ENCODE data around the gene MB21D2.

Gene MB21D2

DNA sequence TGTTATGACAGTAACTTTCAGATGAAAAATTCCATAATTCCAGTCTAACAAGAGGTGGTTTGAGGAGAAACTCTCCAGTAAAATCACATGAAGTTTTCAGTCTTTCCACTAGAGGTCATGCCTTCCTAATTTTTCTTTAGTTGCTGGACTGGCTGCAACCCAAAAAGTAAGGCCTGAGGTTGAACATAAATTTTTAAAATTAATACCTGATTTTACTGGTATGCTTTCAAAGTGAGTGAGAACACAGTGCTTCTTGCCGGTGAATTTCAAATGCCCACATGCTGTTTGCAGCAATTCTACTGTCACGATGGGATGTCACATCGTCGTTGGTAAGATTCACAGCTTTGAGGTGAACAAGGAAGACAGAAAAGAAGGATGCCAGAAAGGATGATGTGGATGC, 101.3 kb downstream of the MB21D2 start:
- no peak for TF ChIP-seq GATA2 (IDR thresholded peaks at IDR 0.05; ENCODE audit: low read depth, low read length)
- no peak for TF ChIP-seq GATA3 (IDR thresholded peaks at IDR 0.05; ENCODE audit: low read depth, low read length)

DNA sequence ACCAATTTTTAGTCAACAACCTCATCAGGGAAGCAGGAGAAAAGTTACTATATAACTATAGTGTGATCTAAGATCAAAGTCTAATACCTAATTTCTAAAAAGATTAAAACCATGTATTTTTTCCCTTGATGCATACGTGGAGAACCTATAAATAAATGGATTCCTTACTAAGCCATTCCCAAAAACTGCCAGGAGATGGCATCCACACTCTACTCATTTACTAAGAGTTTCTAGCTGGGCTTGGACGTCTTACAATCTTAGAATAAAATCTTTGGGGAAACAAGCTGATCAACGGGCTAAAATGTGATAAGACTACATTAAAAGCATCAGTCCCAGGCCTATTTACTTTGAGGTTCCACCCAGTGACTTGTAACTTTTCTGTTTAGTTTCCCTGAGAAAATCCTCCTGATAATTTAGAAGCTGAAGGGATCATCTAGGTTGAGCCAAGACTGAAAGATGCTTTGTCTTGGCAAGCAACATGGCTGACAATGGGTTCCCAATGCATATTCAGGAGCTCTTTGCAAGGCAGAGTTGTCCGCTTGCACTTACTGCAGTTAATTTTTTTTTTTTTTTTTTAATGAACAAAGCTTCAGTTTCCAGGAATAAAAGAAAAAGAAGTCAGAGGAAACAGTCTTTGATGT, 104.8 kb downstream of the MB21D2 start:
- no peak for TF ChIP-seq GATA3 (IDR thresholded peaks at IDR 0.05; ENCODE audit: low read depth, low read length)
- no peak; the same call in 1 of the 2 replicates for TF ChIP-seq GATA2 (IDR thresholded peaks at IDR 0.05; ENCODE audit: low read depth, low read length)

DNA sequence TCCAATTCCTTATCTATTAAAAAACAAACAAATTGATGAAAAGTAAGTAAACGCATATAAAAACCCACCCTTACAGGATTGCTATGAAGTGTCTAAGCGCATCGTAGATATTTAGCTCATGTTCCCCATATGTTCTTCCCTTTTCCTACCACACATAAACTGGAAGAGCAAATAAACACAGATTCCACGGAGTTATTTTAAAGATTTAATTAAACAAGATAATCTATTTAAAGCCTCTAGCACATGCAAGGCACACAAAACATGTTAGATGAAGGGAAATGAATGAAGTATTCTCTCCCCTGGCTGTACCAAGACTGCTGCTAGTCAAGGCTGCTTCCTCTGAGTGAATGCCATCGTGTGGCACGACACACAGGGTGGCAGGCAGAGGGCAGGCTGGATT, 111.9 kb downstream of the MB21D2 start:
- no peak for TF ChIP-seq GATA3 (IDR thresholded peaks at IDR 0.05; ENCODE audit: low read depth, low read length)
- no peak for TF ChIP-seq GATA2 (IDR thresholded peaks at IDR 0.05; ENCODE audit: low read depth, low read length)

DNA sequence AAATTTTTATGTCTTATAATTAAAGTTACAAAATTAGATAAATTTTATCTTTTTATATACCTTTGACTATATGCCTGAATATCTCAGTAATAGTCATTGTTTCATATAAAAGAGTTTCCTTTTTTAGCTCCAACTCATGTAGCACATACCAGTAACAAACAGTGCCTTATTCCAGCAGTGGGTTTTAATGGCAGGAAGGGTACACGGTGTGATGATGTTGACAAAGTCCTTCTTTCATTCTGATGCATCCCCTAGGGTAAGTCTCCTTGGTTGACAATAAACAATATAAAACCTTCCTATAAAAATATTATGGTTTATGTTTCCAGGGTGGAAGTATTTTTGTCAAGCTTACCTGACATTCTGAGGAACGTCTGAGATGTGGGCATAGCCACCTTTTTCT, 113.2 kb downstream of the MB21D2 start:
- TF ChIP-seq GATA3 (IDR thresholded peaks at IDR 0.05; ENCODE audit: low read depth, low read length) (no peak), GATA2 (IDR thresholded peaks at IDR 0.05; ENCODE audit: low read depth, low read length) (no peak)

DNA sequence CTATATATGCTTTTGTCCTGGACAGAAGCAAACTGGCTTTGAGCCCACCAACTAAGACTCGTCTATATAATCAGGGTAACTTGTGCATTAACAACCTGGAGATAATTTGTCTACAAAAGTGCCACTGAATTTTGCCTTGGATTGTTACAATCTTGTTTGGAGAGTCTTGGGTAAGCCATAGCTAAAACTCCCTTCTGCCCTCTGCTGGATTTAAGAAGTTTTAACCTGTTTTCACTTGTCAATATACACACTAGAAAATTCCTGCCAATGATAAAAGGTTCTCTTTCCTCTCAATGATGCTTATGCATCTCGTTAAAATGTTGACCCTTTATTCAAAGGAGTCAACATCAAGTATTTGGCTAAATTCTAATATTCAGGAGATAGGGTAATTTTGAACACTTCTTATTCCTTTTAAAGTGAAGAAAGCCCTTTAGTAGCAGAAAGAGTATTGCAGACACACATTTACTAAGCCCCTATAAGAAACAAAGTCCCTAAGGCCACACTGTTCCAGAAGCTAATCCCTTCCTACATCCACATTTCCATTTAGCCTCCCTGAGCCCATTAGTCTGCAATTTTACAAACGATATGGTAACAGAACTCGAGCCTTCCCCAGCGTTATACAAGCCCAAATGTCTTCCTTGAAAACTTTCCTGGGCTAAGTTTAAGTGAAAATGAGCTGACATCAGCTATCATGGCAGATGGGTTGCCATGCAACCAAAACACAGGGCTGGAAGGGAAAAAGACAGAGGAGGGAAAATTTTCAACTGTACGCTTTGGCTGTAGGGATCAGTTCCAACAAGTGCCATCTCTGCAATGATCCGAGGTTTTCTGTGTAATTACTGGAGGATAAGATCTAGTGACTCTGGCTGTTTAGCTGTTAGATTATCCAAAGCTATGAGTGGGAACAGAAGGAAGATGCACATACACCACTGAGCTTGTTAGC, 114.4 kb downstream of the MB21D2 start:
- TF ChIP-seq GATA2 (IDR thresholded peaks at IDR 0.05; ENCODE audit: low read depth, low read length) (peak; percentile 52; the same call in 1 of the 2 replicates), GATA3 (IDR thresholded peaks at IDR 0.05; ENCODE audit: low read depth, low read length) (no peak)

DNA sequence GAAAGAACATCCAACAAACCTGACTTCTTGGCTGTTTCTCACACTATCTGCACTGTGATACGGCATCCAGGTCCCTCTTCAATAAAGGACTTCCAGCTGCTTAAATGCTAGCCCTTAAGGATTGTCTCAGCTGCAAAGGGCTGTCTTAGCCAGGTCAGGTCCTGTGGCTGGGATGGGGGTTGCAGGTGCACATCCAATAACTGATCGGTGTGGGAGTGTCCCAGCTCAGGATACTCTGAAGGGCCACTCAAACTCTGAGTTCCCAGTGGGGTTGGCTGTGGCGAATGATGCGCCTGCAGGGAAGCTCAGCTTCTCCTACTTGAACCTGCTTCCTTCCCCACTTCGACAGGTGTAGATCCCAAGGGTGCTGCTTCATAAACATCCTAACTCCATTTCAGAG, 115.7 kb downstream of the MB21D2 start:
- no peak for TF ChIP-seq GATA3 (IDR thresholded peaks at IDR 0.05; ENCODE audit: low read depth, low read length)
- TF ChIP-seq GATA2 (IDR thresholded peaks at IDR 0.05; ENCODE audit: low read depth, low read length), result no peak

DNA sequence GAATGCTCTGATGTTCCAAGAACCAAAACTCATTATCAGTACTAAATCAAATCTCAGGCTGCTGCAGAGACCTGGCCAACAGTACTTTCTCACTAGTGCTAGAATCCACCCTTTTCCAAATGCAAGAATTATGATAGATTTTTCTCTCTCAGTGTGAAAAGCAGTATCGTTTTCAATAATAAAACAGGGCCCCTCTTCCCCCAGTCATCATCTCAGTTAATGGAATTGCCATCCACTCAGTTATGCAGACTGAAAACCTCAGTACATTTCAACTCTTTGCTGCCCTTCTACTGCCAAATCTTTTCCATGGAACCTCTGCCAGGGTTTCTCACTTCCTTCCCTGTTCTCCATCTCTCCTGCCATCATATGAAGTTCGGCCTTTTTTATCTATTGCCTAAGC, 117.9 kb downstream of the MB21D2 start:
- TF ChIP-seq GATA3 (IDR thresholded peaks at IDR 0.05; ENCODE audit: low read depth, low read length) (no peak), GATA2 (IDR thresholded peaks at IDR 0.05; ENCODE audit: low read depth, low read length) (no peak)

DNA sequence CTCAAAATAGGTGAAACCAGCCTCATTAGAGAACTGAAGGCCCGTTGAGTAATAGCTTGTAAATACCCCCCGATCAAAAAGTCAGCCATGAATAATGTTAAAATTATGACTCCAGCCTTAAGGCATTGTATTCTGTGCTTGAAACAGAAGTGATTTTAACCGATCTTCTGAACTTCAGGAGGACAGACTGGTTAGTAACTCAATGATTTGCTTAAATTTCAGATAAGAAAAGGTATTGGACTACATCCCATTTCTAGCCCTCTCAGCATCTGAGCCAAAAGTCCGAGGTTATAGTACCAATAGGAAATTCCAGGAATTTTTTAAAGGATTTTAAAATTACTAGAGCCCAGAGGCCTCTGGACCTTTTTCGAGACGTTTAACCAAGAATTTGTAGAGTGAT, 122.6 kb downstream of the MB21D2 start:
- no peak for TF ChIP-seq GATA2 (IDR thresholded peaks at IDR 0.05; ENCODE audit: low read depth, low read length)

DNA sequence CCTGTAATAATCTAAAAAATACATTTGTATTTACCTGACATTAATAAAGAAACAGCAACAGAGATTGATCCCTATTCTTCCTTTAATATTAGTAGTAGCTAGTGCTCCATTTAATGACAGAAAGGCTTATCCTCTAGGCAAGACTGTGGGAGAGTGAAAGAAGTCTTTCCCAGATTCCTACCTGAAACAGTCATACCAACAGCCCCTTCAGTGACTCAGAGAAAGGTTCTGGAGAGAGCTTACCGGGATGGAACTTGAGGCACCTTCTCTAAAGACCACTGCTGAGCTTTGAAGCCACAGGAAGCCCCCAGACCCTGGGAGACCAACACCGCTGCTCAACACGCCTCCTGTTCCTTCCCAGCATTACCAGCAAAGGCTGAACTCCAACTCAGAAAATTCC, 123.4 kb downstream of the MB21D2 start:
- TF ChIP-seq GATA2 (IDR thresholded peaks at IDR 0.05; ENCODE audit: low read depth, low read length) (no peak), GATA3 (IDR thresholded peaks at IDR 0.05; ENCODE audit: low read depth, low read length) (no peak)

DNA sequence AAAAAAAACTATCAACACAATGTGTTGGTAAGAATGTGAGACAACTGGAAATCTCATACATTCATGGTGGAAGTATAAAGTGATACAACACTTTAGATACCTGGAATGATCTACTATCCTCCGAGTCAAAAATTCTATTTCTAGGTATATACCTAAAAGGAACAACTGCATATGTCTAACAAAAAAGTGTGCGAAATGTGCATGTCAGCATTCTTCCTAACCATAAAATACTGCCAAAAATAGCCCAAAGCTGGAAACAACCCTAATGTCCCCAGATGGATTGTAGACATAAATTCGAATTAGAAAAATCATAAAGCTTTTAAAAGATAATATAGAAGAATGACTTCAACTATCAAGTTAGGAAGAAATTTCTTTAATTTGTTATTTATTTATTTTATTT, 139.1 kb downstream of the MB21D2 start:
- TF ChIP-seq GATA2 (IDR thresholded peaks at IDR 0.05; ENCODE audit: low read depth, low read length), result no peak
- TF ChIP-seq GATA3 (IDR thresholded peaks at IDR 0.05; ENCODE audit: low read depth, low read length), result no peak

DNA sequence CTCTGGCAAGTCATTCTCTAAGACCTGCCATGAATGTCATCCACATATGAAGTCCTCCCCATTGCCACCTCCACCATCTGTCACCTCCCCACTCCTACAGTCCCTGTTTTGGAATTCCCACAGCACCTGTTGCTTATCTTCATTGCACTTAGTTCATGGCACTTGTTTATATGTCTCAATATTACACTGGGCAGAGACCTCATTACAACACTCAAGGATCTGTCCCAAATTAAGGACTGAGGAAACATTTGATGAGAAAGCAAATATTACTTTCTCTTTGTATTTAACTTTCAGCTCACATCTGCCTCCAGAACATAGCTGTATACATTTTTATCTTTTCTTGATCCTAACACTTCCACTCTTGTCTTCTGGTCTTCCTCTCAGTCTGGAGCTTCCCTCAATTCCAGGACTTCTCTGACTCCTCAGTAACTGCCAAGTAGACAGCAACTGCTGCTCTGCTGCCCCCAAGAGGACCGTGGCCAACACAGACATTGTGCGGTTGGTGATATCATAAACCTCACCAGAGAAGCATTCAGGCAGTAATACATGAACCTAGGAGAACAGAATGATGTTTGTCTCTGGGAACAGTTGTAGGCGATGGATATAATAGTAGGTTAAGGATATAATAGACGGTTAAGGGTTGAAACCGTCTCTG, 145.3 kb downstream of the MB21D2 start:
- no peak for TF ChIP-seq GATA2 (IDR thresholded peaks at IDR 0.05; ENCODE audit: low read depth, low read length)
- TF ChIP-seq GATA3 (IDR thresholded peaks at IDR 0.05; ENCODE audit: low read depth, low read length), result no peak

DNA sequence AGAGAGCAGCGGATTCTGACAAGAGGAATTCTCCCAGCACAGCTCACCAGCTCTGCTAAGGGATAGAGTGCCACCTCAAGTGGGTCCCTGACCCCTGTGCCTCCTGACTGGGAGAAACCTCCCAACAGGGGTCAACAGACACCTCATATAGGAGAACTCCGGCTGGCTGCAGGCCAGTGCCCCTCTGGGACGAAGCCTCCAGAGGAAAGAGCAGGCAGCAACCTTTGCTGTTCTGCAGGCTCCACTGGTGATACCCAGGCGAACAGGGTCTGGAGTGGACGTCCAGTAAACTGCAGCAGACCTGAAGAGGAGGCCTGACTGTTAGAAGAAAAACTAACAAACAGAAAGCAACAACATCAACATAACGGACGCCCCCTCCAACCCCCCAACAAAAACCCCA, 159.0 kb downstream of the MB21D2 start:
- TF ChIP-seq GATA2 (IDR thresholded peaks at IDR 0.05; ENCODE audit: low read depth, low read length), result no peak
- TF ChIP-seq GATA3 (IDR thresholded peaks at IDR 0.05; ENCODE audit: low read depth, low read length), result no peak

DNA sequence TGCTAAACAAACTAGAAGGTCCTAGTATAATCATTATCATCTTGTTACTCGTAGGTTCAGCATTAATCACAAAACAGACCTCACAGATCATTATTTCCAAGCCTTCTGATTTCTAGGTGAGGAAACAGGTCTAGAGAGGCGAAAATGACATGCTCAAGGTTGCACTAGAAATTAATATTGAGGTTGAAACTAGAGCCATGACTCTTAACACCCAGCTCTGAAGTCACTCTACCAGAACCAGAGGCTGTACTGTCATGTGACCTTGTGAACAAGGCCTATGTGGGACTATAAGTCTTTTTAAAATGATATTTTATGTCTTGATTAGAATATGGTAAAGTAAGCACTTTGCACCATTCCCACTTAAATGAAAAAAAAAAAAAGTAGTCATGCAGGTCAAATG, 166.5 kb downstream of the MB21D2 start:
- TF ChIP-seq GATA2 (IDR thresholded peaks at IDR 0.05; ENCODE audit: low read depth, low read length) (no peak), GATA3 (IDR thresholded peaks at IDR 0.05; ENCODE audit: low read depth, low read length) (no peak)

DNA sequence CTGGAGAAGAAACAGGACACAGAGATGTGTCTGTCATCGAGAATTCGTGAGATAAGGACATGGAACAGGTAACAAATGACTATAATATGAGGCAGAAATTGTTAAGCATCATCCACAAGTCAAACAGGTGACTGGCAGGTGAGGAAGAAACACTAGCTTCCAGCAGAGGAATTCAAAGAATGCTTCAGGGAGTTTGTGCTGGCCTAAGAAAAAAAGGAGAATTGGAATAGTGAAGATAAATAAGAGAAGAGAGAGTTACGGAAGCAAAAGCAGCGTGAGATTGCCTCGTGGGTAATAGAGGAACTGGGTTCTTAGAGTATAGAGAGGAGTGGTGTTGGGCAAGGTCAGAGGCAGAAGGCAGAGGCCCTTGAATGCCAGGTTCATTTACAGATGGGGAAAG, 167.5 kb downstream of the MB21D2 start:
- TF ChIP-seq GATA2 (IDR thresholded peaks at IDR 0.05; ENCODE audit: low read depth, low read length) (no peak), GATA3 (IDR thresholded peaks at IDR 0.05; ENCODE audit: low read depth, low read length) (no peak)

Data from SH-SY5Y (cell line).